SU-DHL-6 (cell line): ENCODE data around the gene YPEL4.

ENCODE experiments used
- H2AFZ ChIP-seq: fragments of 200-600 bp; sonication (generic); 2 replicates; pipeline ENCODE4 v1.6.1; 2014; ENCODE audit warnings: low read depth, mild to moderate bottlenecking, moderate library complexity, mixed read lengths, antibody characterized with exemption, low read length; ENCODE audit not compliant: severe bottlenecking
- H3F3A ChIP-seq: fragments of 200-600 bp; shearing (Covaris generic); 2 replicates; pipeline ENCODE4 v1.6.0; 2016; ENCODE audit warnings: antibody characterized with exemption, mild to moderate bottlenecking; ENCODE audit not compliant: insufficient read depth
- H3K27ac ChIP-seq: fragments of 200-600 bp; sonication (generic); 2 replicates; pipeline ENCODE4 v1.5.1; 2016; ENCODE audit warnings: low read depth, mild to moderate bottlenecking, low read length, moderate library complexity, mixed read lengths
- H3K27me3 ChIP-seq: fragments of 200-600 bp; sonication (generic), shearing (Covaris generic); 2 replicates; pipeline ENCODE4 v1.6.0; 2014; ENCODE audit warnings: mild to moderate bottlenecking, low read length
- H3K36me3 ChIP-seq: fragments of 200-600 bp; sonication (generic); 2 replicates; pipeline ENCODE4 v1.6.1; 2014; ENCODE audit warnings: mild to moderate bottlenecking, low read length, mixed read lengths
- H3K4me2 ChIP-seq: fragments of 300-600, 200-600 bp; shearing (Covaris generic), sonication (generic); 2 replicates; pipeline ENCODE4 v1.6.0; 2014; ENCODE audit warnings: low read length, low read depth, mild to moderate bottlenecking; ENCODE audit not compliant: poor library complexity, severe bottlenecking
- H3K4me3 ChIP-seq: fragments of 200-600 bp; sonication (generic); 2 replicates; pipeline ENCODE4 v1.5.1; 2014; ENCODE audit warnings: antibody characterized with exemption, low read length, mild to moderate bottlenecking, mixed read lengths; ENCODE audit not compliant: insufficient read depth, poor library complexity, severe bottlenecking
- H3K79me2 ChIP-seq: fragments of 200-600 bp; sonication (generic); 2 replicates; pipeline ENCODE4 v1.6.1; 2014; ENCODE audit warnings: mild to moderate bottlenecking, low read length, moderate library complexity; ENCODE audit not compliant: insufficient read depth
- H3K9ac ChIP-seq: fragments of 200-600 bp; sonication (generic); 2 replicates; pipeline ENCODE4 v1.7.0; 2014; ENCODE audit warnings: mild to moderate bottlenecking, low read length
- H3K9me2 ChIP-seq: fragments of 200-600 bp; sonication (generic); replicated peaks from 2 replicates; pipeline ENCODE4 v1.6.1; 2014; ENCODE audit warnings: low read length; ENCODE audit not compliant: insufficient read depth
- H3K9me3 ChIP-seq: fragments of 200-600 bp; sonication (generic); 2 replicates; pipeline ENCODE4 v1.6.1; 2014; ENCODE audit warnings: low read length, mixed read lengths; ENCODE audit not compliant: insufficient read depth
- H4K20me1 ChIP-seq: fragments of 200-600 bp; sonication (generic); 2 replicates; pipeline ENCODE4 v1.6.1; 2014; ENCODE audit warnings: low read depth, mild to moderate bottlenecking, antibody characterized with exemption, low read length, moderate library complexity, mixed read lengths
- EZH2phosphoT487 ChIP-seq: fragments of 200-600 bp; sonication (generic), shearing (Covaris generic); conservative IDR thresholded peaks from 2 replicates; pipeline ENCODE4 v1.6.1; 2018; ENCODE audit warnings: mild to moderate bottlenecking, antibody characterized with exemption, low read length, moderate library complexity, mixed read lengths
- TF ChIP-seq, protein P1 (sequence below): fragments of 200-600 bp; sonication (generic); IDR thresholded peaks from one replicate; pipeline ENCODE4 v1.5.1; 2017; ENCODE audit warnings: antibody characterized with exemption, mild to moderate bottlenecking, low read length, moderate library complexity; ENCODE audit not compliant: insufficient read depth, poor library complexity, severe bottlenecking

The YPEL4 gene

DNA sequence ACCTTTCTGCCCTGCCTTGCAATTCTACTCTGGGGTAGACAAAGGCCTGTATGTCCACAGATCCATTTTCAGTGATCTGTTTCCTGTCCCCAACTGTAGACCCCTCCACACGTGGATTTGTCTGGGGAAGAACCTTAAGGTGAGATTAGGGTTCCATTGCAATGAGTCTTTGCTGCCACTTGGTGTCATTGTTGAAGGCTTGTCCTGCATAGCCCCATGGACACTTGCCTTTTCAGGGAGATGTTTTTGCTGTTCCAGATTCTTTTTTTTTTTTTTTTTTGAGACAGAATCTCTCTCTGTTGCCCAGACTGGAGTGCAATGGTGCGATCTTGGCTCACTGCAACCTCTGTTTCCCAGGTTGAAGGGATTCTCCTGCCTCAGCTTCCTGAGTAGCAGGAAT, 30.4 kb downstream of the YPEL4 start:
- TF ChIP-seq, protein P1, sequence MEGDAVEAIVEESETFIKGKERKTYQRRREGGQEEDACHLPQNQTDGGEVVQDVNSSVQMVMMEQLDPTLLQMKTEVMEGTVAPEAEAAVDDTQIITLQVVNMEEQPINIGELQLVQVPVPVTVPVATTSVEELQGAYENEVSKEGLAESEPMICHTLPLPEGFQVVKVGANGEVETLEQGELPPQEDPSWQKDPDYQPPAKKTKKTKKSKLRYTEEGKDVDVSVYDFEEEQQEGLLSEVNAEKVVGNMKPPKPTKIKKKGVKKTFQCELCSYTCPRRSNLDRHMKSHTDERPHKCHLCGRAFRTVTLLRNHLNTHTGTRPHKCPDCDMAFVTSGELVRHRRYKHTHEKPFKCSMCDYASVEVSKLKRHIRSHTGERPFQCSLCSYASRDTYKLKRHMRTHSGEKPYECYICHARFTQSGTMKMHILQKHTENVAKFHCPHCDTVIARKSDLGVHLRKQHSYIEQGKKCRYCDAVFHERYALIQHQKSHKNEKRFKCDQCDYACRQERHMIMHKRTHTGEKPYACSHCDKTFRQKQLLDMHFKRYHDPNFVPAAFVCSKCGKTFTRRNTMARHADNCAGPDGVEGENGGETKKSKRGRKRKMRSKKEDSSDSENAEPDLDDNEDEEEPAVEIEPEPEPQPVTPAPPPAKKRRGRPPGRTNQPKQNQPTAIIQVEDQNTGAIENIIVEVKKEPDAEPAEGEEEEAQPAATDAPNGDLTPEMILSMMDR, result no peak
- no peak for TF ChIP-seq EZH2phosphoT487
- Histone ChIP-seq H3K36me3 (no peaks in the 10 kb centered on the region), H3K4me2 (no peak overlapping the region), H4K20me1 (no peaks in the 10 kb centered on the region), H3K9me2 (no peaks in the 10 kb centered on the region), H2AFZ (no peak overlapping the region), H3K27me3 (no peaks in the 10 kb centered on the region), H3F3A (no peaks in the 10 kb centered on the region), H3K79me2 (no peaks in the 10 kb centered on the region), H3K9ac (no peak overlapping the region), H3K27ac (no peak overlapping the region), H3K9me3 (peaks cover 9% of the 10 kb centered on the region; the same call in 1 of the 2 replicates), H3K4me3 (no peak overlapping the region)

DNA sequence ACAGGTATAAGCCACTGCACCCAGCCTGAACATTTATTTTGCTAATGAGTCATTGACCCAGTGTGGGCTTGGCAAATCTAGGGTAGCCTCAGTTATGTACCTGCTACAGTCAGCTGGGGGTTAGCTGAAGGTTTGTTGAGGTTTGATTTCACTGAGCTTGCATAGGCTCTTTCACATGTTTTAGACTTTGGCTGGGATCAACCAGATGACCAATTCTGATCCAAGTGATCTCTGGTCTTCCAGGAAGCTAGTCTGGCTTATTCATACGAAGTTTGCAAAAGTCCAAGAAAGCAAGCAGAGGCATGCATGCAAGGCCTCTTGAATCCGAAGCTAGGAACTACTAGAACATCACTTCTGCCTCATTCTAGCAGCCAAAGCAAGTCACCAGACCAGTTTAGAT, 31.3 kb downstream of the YPEL4 start:
- no peak overlapping the region for H3K27ac ChIP-seq
- peaks cover 9% of the 10 kb centered on the region; the same call in 1 of the 2 replicates for H3K9me3 ChIP-seq
- H3K27me3 ChIP-seq, result no peaks in the 10 kb centered on the region
- no peak overlapping the region for H3K4me2 ChIP-seq
- H3K9ac ChIP-seq, result no peak overlapping the region
- H3K79me2 ChIP-seq, result no peaks in the 10 kb centered on the region
- H3K9me2 ChIP-seq, result no peaks in the 10 kb centered on the region
- no peak overlapping the region for H2AFZ ChIP-seq
- no peak overlapping the region for H3K4me3 ChIP-seq
- no peaks in the 10 kb centered on the region for H4K20me1 ChIP-seq
- TF ChIP-seq, protein P1, result no peak
- no peak for TF ChIP-seq EZH2phosphoT487
- H3K36me3 ChIP-seq, result no peaks in the 10 kb centered on the region
- H3F3A ChIP-seq, result no peaks in the 10 kb centered on the region

DNA sequence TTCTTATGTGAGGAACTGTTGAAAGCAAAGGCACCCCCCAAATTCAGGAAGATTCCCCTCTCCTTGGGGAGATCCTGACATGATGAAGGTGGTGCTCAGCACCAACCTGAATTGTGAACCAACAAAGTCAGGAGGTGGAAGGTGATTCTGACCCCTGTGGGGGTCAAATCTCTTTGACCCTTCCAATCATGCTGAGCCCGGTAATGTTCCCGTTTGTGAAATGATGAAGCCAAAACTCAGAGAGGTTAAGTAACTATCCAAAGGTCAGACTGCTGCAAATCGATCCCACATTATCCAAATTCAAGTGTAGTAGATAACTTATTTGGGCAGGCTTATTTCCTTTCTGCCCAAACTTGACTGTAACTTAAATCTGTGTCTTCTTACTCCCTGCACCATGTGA, 33.1 kb downstream of the YPEL4 start:
- Histone ChIP-seq H3K9ac (no peak overlapping the region), H4K20me1 (no peaks in the 10 kb centered on the region), H3K4me2 (no peak overlapping the region), H2AFZ (no peak overlapping the region), H3K27me3 (no peaks in the 10 kb centered on the region), H3K4me3 (no peak overlapping the region), H3F3A (no peaks in the 10 kb centered on the region), H3K79me2 (no peaks in the 10 kb centered on the region), H3K9me2 (no peaks in the 10 kb centered on the region), H3K27ac (no peak overlapping the region), H3K9me3 (peaks cover 9% of the 10 kb centered on the region; the same call in 1 of the 2 replicates), H3K36me3 (no peaks in the 10 kb centered on the region)
- no peak for TF ChIP-seq EZH2phosphoT487
- TF ChIP-seq, protein P1, result no peak

DNA sequence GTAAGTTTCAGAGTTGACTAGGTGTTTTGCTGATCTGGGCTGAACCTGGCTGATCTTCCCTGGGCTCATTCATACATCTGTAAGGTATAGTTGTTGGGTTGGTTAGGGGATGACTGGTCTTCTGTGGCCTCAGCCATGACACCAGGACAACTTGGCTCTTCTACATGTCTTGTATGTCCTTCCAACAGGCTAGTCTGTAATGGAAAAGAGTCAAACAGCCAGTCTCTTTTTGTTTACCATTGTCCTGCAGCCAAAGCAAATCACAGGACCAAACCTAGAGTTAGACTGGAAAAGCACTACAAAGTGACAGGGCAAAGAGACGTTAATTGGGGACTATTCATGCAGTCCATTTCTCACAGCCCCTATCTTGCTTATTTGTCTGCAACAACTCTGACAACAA, 34.4 kb downstream of the YPEL4 start:
- H3K9me3 ChIP-seq, result peaks cover 9% of the 10 kb centered on the region; the same call in 1 of the 2 replicates

More for the DNA sequence above, 34.4 kb downstream of the YPEL4 start:
- Histone ChIP-seq H3K27me3 (no peaks in the 10 kb centered on the region), H4K20me1 (no peaks in the 10 kb centered on the region), H2AFZ (no peak overlapping the region), H3K4me2 (no peak overlapping the region), H3F3A (no peaks in the 10 kb centered on the region), H3K4me3 (no peak overlapping the region), H3K79me2 (no peaks in the 10 kb centered on the region), H3K9ac (no peak overlapping the region), H3K9me2 (no peaks in the 10 kb centered on the region), H3K27ac (no peak overlapping the region), H3K36me3 (no peaks in the 10 kb centered on the region)
- TF ChIP-seq, protein P1, result no peak
- TF ChIP-seq EZH2phosphoT487, result no peak
